ENCODE results near the gene NTN3.
"Not testable (repeated sequence)": the region's sequence is repeated elsewhere in the genome, so short reads cannot be mapped to it uniquely, and the experiment has no call there.

The NTN3 gene

DNA sequence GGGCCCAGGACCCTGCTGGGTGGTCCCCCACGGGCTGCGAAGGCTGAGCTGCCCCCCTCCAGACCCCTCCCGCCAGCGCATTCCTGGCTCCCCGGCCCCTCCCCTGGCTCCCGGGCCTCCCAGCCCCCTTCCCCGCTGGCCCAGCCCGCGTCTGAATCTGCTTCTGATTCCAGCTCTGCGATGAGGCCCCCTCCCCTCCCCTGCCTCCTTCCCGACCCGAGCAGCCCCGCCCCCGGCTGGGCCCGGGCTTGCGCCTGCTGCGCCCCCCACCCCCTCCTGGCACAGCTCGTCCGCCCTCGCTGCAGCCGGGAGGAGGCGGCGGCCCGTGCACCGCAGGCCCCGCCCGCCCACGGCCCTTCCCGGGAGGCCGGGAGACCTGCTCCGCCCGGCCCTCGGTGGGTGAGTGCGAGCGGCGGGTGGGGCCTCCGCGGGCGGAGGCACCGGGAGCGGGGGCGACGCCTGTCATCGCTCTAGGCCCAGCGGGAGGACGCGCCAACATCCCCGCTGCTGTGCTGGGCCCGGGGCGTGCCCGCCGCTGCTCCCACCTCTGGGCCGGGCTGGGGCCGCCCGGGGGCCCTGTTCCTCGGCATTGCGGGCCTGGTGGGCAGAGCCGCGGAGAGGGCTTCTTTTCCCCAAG, at the start of gene NTN3:
Gene NTN3, plus strand, starts transcription at position 282 of the 637 bp plus-strand sequence. CDS start 405 bp downstream, outside the sequence.
- DNase-seq = no peak

- no peak for DNase-seq
Observed at GRCh38 chr16:2422123-2422867, 48.8 kb upstream of the NTN3 start.

DNA sequence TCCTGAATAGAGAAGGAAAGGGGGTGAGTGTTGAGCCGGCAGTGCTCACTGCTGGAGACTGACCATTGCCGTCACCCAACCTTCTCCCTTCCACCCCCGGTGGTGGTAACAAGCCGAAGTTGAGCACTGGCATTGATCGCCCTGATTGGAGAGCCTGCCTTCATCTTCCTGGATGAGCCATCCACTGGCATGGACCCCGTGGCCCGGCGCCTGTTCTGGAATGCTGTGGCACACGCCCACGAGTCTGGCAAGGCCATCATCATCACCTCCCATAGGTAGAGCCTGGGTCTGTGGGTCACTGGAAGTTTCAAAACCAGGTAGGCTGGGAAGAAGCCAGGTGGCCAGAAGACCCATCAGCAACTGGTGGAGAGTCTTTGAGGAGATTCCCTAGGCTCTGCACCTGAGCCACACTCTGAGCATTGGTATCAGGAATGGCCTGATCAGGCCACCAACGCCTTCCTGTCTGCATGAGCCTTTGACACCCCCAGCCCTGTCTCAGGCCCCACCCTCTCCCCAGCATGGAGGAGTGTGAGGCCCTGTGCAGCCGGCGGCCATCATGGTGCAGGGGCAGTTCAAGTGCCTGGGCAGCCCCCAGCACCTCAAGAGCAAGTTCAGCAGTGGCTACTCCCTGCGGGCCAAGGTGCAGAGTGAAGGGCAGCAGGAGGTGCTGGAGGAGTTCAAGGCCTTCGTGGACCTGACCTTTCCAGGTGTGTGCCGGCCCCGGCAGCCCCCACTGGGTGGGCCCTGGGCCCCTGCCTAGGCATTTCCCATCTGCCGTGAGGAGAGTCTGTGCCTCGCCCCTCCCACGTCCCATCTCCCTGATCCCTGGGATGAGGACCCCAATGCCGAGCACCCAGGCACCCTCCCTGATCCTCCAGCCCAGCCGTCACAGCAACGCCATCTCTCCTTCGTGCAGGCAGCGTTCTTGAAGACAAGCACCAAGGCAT, 46.8 kb upstream of the NTN3 start:
- no peak for DNase-seq

DNA sequence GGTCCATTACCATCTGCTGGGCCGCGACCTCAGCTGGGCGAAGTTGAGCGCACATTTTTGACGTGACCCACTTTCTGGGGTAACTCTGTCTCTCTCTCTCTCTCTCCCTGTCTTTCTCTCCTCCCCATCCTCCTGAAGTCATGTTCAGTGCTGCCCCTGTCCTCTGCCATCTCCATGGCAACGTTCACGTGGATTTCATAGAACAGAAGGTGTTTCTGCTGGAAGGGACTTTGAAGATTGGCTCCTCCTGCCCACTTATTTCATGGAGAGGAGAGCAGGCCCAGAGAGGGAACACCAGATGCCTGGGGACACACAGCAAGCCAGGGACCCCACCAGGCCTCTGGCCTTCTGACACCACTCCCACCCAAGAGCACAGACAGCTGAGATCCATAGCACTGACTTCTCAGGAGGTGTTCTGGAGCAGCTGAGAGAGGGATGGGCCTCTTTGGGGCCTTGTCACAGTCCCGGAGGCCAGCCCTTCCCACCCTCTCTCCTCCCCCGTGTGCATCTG, 46.0 kb upstream of the NTN3 start:
- DNase-seq = no peak

DNA sequence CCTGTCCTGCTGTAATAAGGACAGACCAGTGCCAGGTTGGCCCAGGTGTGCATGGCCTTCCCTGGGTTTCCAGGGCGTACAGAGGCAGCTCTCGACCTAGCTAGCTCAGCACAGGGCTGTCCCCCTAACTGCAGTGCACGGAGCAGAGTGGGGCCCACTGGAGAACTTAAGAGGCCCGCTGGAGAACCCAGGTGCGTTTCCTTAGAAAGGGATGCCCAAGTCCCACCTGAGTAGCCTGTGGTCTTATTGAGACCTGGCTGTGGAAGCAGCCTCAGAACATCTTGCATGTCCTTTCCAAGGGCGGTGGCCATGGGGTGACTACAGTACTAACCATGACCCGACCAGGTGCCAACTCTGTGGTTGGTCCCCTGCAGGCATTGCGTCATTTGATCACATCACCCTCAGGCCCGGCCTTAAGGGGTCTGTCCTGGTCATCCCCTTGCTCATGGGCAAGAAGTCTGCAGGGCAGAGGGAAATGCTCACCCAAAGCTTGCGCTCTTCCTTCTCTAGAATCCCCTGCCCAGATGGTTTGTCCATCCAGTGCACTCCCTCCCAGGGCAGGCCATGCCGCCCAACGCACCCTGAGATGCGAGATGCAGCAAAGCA, 45.2 kb upstream of the NTN3 start:
- no peak for DNase-seq

- no peak for DNase-seq
Observed at GRCh38 chr16:2426941-2427361, 44.1 kb upstream of the NTN3 start.

- DNase-seq = no peak
Observed at GRCh38 chr16:2427526-2427925, 43.6 kb upstream of the NTN3 start.

DNA sequence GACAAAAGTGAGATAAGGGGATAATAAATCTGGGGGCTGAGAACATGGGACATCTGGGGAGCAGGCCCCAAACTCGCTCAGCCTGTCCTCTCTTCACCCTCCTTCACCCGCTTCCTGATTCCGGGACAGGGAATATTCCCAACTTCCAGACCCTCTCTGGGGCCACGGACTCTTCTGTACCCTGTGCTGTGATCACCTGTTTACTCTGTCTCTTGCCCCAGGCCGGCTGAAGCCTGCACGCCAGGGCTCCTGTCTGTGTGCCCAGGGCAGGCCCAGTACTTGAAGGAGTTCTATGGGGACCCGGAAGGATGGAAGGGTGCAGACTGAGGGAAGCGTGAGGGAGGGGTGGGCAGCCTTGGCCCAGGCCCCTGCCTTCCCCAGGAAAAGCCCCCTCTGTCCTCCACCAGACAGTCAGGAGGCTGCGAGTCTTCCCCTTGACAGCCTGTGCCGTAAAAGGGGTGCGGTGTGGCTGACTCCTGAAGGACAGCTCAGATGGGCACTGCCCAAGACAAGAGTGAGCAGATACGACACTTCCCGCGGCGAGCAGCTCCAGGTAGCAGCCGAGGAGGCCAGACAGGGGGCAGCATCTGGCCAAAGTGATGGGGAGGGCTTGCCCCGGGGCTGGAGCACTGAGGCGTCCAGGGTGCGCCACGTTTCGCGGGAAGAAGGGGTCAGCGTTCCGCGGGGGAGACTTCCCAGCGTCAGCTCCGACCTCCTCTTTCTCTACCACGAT, 42.9 kb upstream of the NTN3 start:
- DNase-seq = no peak

GRCh38 chr16:2428784-2429033, 42.4 kb upstream of the NTN3 start:
- DNase-seq = no peak

DNA sequence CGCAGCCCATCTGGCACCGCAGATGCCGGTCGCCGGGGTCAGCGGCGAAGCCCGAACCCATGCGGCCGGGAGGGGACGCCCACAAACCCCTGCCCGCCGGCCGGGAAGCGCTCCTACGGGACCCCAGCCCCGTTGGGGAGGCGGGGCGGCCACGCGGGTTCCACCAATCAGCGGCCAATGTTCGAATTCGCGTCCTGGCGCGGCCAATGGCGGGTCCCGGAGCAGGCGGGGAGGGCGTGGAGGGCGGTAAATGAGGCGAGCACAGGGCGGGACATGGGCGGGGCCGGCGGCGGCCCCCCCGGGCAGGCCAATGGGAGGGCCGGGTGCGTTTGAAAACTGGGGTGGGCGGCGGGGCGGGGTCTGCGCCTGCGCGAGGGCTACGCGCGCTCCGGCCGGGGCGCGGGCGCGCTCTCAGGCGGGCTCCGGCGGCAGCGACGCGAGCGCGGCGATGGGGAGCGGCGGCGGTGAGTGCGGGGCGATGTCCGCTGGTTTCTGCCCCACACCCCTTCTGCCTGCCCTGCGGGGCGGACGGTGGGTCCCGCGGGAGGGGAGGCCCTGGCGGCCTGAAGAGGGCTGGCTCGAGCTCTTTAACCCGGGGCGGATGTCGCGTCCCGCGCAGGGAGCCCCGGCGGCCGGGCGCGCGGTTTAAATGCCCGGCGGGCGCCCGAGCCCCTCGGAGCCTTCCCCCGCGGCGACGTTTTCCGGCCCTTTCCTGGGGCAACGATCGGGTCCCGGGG, 41.9 kb upstream of the NTN3 start, which contains the start of gene CCNF:
Gene CCNF, plus strand, starts transcription at position 414 of the 737 bp plus-strand sequence. Its CDS starts 35 bp downstream, at position 449.
- DNase-seq = peak; percentile 95

DNA sequence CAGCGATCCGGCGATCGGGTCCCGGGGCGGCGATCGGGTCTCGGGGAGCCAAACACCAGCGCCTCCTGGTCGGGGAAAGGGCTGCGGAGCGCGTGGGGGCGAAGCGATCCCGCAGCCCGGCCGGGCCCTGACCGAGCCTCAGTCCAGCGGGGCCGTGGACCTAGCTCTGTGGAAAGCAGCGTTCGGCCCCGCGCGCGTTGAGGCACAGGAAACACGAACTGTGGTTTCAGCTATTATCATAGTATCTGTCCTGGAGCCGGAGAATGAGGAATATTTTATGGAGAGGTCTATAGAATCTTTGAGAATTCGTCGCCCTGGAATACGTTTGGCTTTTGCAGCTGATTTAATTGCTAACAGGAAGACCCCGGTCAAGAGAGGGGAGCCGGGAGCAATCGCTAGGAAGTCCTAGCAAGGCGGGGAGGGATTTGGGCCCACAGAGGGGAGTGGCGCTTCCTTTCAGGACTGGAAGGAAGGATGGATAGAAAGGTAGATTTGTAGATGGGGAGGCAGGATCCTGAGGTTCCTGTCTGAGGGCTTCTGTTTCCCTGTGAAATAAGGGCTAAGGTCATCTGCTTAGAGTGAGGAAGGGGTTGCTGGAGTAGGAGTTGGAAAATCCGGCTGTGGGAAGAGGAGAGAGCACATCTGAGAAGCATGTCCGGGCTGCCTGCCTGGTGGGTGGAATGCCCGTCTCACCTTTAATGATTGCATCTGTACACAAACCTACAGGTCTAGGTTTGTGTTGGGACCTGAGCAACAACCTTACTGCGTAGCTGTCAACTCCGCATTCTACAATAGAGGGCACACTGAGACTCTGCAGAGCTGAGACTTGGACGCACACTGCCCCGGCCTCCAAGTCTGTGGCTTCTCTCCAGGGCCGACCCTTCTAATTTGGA, 41.1 kb upstream of the NTN3 start:
- DNase-seq = peak; percentile 15

GRCh38 chr16:2432286-2432685, 38.8 kb upstream of the NTN3 start:
- no peak for DNase-seq

DNA sequence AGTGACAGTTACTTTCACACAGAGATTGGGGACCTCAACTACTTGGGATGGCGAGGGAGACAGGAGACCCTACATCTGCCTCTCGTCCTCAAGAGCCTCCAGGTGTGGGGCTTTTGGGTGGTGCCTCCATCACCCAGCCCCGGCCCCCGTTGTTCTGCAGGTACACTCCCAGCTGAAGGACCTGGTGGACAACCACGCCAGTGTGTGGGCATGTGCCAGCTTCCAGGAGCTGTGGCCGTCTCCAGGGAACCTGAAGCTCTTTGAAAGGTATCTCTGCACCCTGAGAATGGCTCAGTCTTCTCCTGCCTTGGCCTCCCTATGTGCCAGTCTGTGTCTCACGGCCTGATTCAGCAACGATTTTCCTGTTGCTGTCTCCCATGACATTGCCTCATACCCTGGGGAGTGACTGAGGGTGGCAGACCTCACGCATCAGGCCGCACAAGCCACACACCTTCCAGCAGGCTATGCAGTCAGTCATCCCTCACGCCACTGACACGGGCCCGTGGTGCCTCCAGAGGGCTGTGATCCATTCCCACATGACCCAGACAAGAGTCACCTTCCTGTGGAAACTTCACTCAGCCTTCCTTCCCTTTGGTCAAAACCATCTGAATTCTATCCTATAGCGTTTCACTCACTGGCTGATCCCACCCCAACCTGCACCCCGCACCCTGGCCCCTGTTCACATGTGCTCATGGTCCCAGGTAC, 38.1 kb upstream of the NTN3 start:
- no peak for DNase-seq

GRCh38 chr16:2435236-2435635, 35.9 kb upstream of the NTN3 start:
- DNase-seq = not testable (repeated sequence)

- DNase-seq = no peak
Observed at GRCh38 chr16:2436110-2436509, 35.0 kb upstream of the NTN3 start.

DNA sequence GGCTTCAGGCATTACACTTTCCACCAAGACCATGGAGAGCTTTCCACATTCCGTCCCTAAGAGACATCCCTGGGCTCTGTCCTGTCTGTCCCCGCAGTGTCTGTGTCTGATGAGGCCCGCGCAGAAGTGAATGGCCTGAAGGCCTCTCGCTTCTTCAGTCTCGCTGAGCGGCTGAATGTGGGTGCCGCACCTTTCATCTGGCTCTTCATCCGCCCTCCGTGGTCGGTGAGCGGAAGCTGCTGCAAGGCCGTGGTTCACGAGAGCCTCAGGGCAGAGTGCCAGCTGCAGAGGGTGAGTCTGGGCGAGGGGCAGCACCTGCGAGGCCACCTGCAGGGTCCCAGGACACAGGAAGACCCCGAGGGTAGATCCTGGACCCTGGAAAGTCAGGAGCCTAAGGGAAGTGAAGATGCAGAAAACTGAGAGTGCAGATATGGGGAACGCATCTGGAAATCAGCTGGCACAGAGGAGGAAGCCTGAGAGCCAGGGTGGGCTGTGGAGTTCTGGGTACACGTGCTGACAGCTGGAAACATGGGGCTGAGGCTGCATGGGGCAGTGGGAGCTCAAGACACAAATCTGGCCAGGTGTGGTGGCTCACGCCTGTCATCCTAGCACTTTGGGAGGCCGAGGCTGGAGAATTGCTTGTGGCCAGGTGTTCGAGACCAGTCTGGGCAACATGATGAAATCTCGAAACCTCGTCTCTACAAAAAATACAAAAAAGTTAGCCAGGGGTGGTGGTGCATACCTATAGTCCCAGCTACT, 33.9 kb upstream of the NTN3 start:
- DNase-seq = no peak

DNA sequence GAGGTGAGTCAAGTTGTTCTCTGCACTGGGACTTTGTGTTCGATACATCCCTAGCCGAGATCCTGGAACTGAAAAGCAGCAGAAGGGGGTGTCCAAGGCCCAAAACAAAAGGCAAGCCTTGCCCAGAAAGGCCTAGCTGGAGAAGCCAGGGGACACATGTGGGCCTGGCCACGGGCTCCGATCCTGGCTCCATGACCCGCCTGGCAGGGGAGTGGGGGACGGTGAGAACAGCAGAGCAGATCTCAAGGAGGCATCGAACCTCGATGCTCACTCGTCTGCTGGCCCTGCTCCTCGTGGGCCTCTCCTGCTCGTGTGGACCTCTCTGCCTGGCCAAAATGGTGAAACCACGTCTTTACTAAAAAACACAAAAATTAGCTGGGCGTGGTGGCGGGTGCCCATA, 33.0 kb upstream of the NTN3 start:
- no peak for DNase-seq

- DNase-seq = no peak
Observed at GRCh38 chr16:2439598-2439997, 31.5 kb upstream of the NTN3 start.

Data from inflammatory macrophage treated with lipopolysaccharide for 4 hours (primary cell).